ENCODE data around the gene OLFM2. TPM values are rescaled to one million over a fixed set of nuclear protein-coding genes. Genes with fewer than 3 reads are reported as not detected.

Gene OLFM2
- total RNA-seq, 1 experiment from 2014 or later = 19.9 TPM

GRCh38 chr19:9909251-9909650 is 27.1 kb downstream of the OLFM2 start:
- ChIA-PET RAD21 (ENCODE audit: low non-redundant PET in 1 of 2, low total read pairs in 2 of 2, uncharacterized antibody in 2 of 2, unreplicated experiment in 2 of 2) (no interaction called here), POLR2A (no interaction called here), CTCF (no interaction called here)
- intact Hi-C loops (cut with micrococcal nuclease) = no loop called here
- Histone ChIP-seq H3K79me2 (ENCODE audit: insufficient read depth, low read length) (no peaks in the 10 kb centered on the region), H3K27ac (ENCODE audit: low read depth, low read length) (no peak overlapping the region), H4K20me1 (ENCODE audit: insufficient read depth) (no peaks in the 10 kb centered on the region), H3K27me3 (ENCODE audit: insufficient read depth, low read length) (no peaks in the 10 kb centered on the region), H3K9ac (ENCODE audit: low read length) (no peak overlapping the region), H3K4me2 (ENCODE audit: low read length) (no peak overlapping the region), H3K9me2 (ENCODE audit: insufficient read depth) (no peaks in the 10 kb centered on the region), H3K36me3 (ENCODE audit: control insufficient read depth in 1 of 2, insufficient read depth in 2 of 2, low read length in 2 of 2) (no peaks in the 10 kb centered on the region), H3K9me3 (ENCODE audit: control insufficient read depth in 1 of 2, insufficient read depth in 1 of 2, low read depth in 1 of 2, low read length in 2 of 2) (no peaks in the 10 kb centered on the region), H3K4me1 (ENCODE audit: control insufficient read depth in 1 of 2, insufficient read depth in 2 of 2, low read length in 2 of 2) (peaks cover 3% of the 10 kb centered on the region in 2 experiments; a peak in 3 of 4 replicates), H2AFZ (ENCODE audit: low read depth, low read length, poor library complexity, severe bottlenecking) (no peak overlapping the region), H3K4me3 (replicated peaks in 1 of 2; ENCODE audit: low read depth in 1 of 2, low read length in 2 of 2) (no peak overlapping the region)
- TF ChIP-seq ZBTB33 (IDR thresholded peaks at IDR 0.05; ENCODE audit: extremely low read depth, insufficient replicate concordance, low read length) (no peak), REST (IDR thresholded peaks at IDR 0.05; ENCODE audit: low read depth) (no peak), JUND (IDR thresholded peaks at IDR 0.05) (no peak), YY1 (IDR thresholded peaks at IDR 0.05; ENCODE audit: extremely low read depth, insufficient replicate concordance, low read depth, low read length) (no peak), POLR2A (IDR thresholded peaks at IDR 0.05; ENCODE audit: borderline replicate concordance, extremely low read depth, insufficient read depth, insufficient read length) (no peak), ELF1 (IDR thresholded peaks at IDR 0.05; ENCODE audit: borderline replicate concordance, low read depth) (no peak), FOSL1 (IDR thresholded peaks at IDR 0.05; ENCODE audit: low read depth) (no peak), EGR1 (IDR thresholded peaks at IDR 0.05; ENCODE audit: low read depth) (no peak)
- ATAC-seq (no peak), DNase-seq (ENCODE audit: low read depth, low spot score) (no peak)
- no TSS peak for BruUV-seq (replicated peaks)
